OCI-M1 (cell line): Measurements from ENCODE around the gene SYNGAP1.
"Not testable (repeated sequence)": the region's sequence is repeated elsewhere in the genome, so short reads cannot be mapped to it uniquely, and the experiment has no call there.

Experiments used
- DNase-seq: peaks from one replicate; lab custom pipeline; 2025; lab: John Stamatoyannopoulos, UW

The SYNGAP1 gene

GRCh38 chr6:33469661-33470060 lies 49.8 kb downstream of the SYNGAP1 start:
- DNase-seq = no peak

- DNase-seq = peak; percentile 27
These were observed 58.0 kb downstream of the SYNGAP1 start for GRCh38 chr6:33477864-33478263.

DNA sequence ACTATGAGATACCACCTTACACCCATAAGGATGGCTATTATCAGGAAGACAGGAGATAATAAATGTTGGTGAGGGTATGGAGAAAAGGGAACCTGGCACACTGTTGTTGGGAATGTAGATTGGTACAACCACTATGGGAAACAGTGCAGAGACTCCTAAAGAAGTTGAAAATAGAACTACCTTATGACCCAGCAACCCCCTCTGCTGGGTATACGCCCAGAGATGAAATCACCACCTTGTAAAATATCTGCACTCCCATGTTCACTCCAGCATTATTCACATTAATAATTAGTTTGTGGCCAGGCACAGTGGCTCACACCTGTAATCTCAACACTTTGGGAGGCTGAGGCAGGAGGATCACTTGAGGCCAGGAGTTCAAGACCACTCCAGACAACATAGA lies 61.3 kb downstream of the SYNGAP1 start:
- peak; percentile 6 for DNase-seq

DNA sequence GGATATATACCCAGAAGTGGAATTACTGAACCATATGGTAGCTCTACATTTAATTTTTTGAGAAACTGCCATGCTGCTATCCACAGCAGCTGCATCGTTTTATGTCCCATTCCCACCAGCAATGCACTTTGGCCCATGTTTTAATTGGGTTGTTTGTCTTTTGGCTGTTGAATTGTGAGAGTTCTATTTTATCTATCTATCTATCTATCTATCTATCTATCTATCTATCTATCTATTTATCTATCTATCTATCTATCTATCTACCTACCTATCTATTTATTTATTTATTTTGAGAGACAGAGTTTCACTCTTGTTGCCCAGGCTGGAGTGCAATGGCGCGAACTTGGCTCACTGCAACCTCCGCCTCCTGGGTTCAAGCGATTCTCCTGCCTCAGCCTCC lies 62.8 kb downstream of the SYNGAP1 start:
- DNase-seq = not testable (repeated sequence)

GRCh38 chr6:33483678-33484077 lies 63.8 kb downstream of the SYNGAP1 start:
- DNase-seq = no peak

- DNase-seq = not testable (repeated sequence)
These were observed 64.9 kb downstream of the SYNGAP1 start for GRCh38 chr6:33484673-33485262.

- DNase-seq = not testable (repeated sequence)
These were observed 65.8 kb downstream of the SYNGAP1 start for GRCh38 chr6:33485680-33486079.

- peak; percentile 44 for DNase-seq
These were observed 68.5 kb downstream of the SYNGAP1 start for GRCh38 chr6:33488339-33488738.

DNA sequence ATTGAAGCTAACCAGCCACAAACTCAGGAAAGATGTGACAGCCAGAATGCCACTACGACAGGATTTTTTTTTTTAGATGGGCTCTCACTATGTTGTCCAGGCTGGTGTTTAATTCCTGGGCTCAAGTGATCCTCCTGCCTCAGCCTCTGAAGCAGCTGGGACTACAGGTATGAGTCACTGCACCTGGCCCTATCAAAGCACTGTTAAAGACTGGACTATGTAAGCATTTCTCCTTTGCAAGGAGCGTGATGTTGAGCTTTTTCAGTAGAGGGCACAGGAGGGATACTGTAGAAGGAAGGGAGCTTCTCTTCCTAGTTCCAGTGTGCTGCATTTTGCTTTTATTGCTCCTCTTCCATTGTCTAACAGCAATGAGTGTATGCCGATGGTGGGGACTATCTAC lies 70.3 kb downstream of the SYNGAP1 start:
- peak; percentile 33 for DNase-seq

GRCh38 chr6:33490621-33491020 lies 70.8 kb downstream of the SYNGAP1 start:
- DNase-seq = no peak

DNA sequence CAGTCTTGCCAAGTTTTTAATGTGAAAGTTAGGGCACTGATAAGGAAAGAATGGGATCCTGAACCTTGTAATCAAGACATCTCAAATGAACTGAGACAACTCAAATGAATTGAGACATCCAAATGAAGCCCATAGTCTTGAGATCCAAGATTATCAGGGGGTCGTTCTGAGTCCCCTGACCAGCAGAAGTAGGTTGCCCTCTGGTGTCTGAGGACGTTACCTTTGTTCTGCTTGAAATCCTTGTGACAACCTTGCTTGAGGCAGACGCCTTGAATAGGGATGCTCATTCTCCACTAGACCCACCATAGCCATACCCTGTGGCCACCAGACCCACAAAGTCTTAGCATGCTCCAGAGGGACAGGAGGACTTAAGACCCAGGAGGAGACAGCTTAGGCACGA lies 72.2 kb downstream of the SYNGAP1 start:
- DNase-seq = peak; percentile 10

- DNase-seq = no peak
These were observed 77.3 kb downstream of the SYNGAP1 start for GRCh38 chr6:33497157-33497556.

- DNase-seq = no peak
These were observed 82.6 kb downstream of the SYNGAP1 start for GRCh38 chr6:33502486-33502885.

GRCh38 chr6:33504486-33504885 lies 84.6 kb downstream of the SYNGAP1 start:
- no peak for DNase-seq
